HepG2 (cell line): ENCODE data around the gene PIP5KL1. TPM values are rescaled to one million over a fixed set of nuclear protein-coding genes. Genes with fewer than 3 reads are reported as not detected.
A peak's percentile ranks its signal among the peaks of the same experiment; 100 is the strongest.

Experiments
- ATF3 ChIP-seq: sonication (generic); formaldehyde crosslinking; IDR thresholded peaks from 2 replicates; pipeline ENCODE4 v1.4.0; 2020; ENCODE audit warnings: missing genetic modification reagents
- ATM ChIP-seq: fragments of 450-650 bp; IDR thresholded peaks from 2 replicates; pipeline ENCODE4 v1.7.1; 2017; ENCODE audit warnings: mild to moderate bottlenecking, borderline replicate concordance
- HNF4G ChIP-seq, 2 experiments: sonication (generic) in 1 of 2; formaldehyde crosslinking in 1 of 2; IDR thresholded peaks; 2 replicates each; pipeline versions ENCODE4 v1.4.0 to v1.6.1; 2011 to 2020; ENCODE audit warnings: borderline replicate concordance in 2 of 2, low read depth in 2 of 2, mild to moderate bottlenecking in 2 of 2, low read length in 1 of 2, missing genetic modification reagents in 1 of 2, moderate library complexity in 1 of 2
- HOXA3 ChIP-seq: sonication (generic); formaldehyde crosslinking; IDR thresholded peaks from 2 replicates; pipeline ENCODE4 v1.5.0; 2020; ENCODE audit warnings: missing genetic modification reagents
- MAF1 ChIP-seq: sonication (generic); formaldehyde crosslinking; IDR thresholded peaks from 2 replicates; pipeline ENCODE4 v1.5.0; 2020; ENCODE audit warnings: missing genetic modification reagents, borderline replicate concordance
- NONO ChIP-seq, 2 experiments: fragments of 450-650 bp in 1 of 2; sonication (generic) in 1 of 2; formaldehyde crosslinking in 1 of 2; IDR thresholded peaks in 1 of 2; conservative IDR thresholded peaks in 1 of 2; 2 replicates each; pipeline versions ENCODE4 v1.6.1 to v1.8.0; 2017 to 2022; ENCODE audit warnings: mild to moderate bottlenecking in 1 of 2, missing genetic modification reagents in 1 of 2, moderate library complexity in 1 of 2
- PBX3 ChIP-seq: sonication (generic); formaldehyde crosslinking; IDR thresholded peaks from 2 replicates; pipeline ENCODE4 v1.8.1; 2023; ENCODE audit warnings: missing genetic modification reagents, inconsistent platforms, borderline replicate concordance
- PREB ChIP-seq: sonication (generic); formaldehyde crosslinking; IDR thresholded peaks from 2 replicates; pipeline ENCODE4 v1.4.0; 2020; ENCODE audit warnings: missing genetic modification reagents
- SAFB2 ChIP-seq: sonication (generic); formaldehyde crosslinking; IDR thresholded peaks from 2 replicates; pipeline ENCODE4 v1.5.1; 2020; ENCODE audit warnings: missing genetic modification reagents, low read depth, mild to moderate bottlenecking, borderline replicate concordance
- SIX4 ChIP-seq: sonication (generic); formaldehyde crosslinking; IDR thresholded peaks from 2 replicates; pipeline ENCODE4 v1.4.0; 2020; ENCODE audit warnings: missing genetic modification reagents
- SP4 ChIP-seq: sonication (generic); formaldehyde crosslinking; IDR thresholded peaks from 2 replicates; pipeline ENCODE4 v1.8.1; 2023; ENCODE audit warnings: mild to moderate bottlenecking, missing genetic modification reagents
- SRSF1 ChIP-seq: fragments of 200-400 bp; formaldehyde crosslinking; optimal IDR thresholded peaks from 2 replicates; pipeline ENCODE3; 2017; ENCODE audit warnings: mild to moderate bottlenecking, low read depth, low read length, moderate library complexity
- ZFP37 ChIP-seq: sonication (generic); formaldehyde crosslinking; IDR thresholded peaks from 2 replicates; pipeline ENCODE4 v1.4.0; 2020; ENCODE audit warnings: missing genetic modification reagents, borderline replicate concordance
- ZNF280D ChIP-seq: sonication (generic); formaldehyde crosslinking; IDR thresholded peaks from 2 replicates; pipeline ENCODE4 v1.5.1; 2020; ENCODE audit warnings: mild to moderate bottlenecking, missing genetic modification reagents
- ZNF558 ChIP-seq: sonication (generic); formaldehyde crosslinking; IDR thresholded peaks from 2 replicates; pipeline ENCODE4 v1.9.0; 2022; ENCODE audit warnings: mild to moderate bottlenecking, missing genetic modification reagents, borderline replicate concordance
- ZNF563 ChIP-seq: sonication (generic); formaldehyde crosslinking; IDR thresholded peaks from 2 replicates; pipeline ENCODE4 v1.8.0; 2022; ENCODE audit warnings: mild to moderate bottlenecking, moderate library complexity, missing genetic modification reagents
- ZNF572 ChIP-seq: sonication (generic); formaldehyde crosslinking; IDR thresholded peaks from 2 replicates; pipeline ENCODE4 v1.5.1; 2020; ENCODE audit warnings: mild to moderate bottlenecking, missing genetic modification reagents
- ZNF597 ChIP-seq: sonication (generic); formaldehyde crosslinking; IDR thresholded peaks from 2 replicates; pipeline ENCODE4 v1.5.0; 2020; ENCODE audit warnings: missing genetic modification reagents
- ZNF607 ChIP-seq: sonication (generic); formaldehyde crosslinking; IDR thresholded peaks from 2 replicates; pipeline ENCODE4 v1.5.1; 2020; ENCODE audit warnings: missing genetic modification reagents, mild to moderate bottlenecking, borderline replicate concordance
- ZZZ3 ChIP-seq: sonication (generic); formaldehyde crosslinking; IDR thresholded peaks from 2 replicates; pipeline ENCODE4 v1.4.0; 2020; ENCODE audit warnings: missing genetic modification reagents, mild to moderate bottlenecking, borderline replicate concordance
- polyA plus RNA-seq, 8 experiments: library from polyadenylated mRNA; depleted of rRNA in 3 of 8; stranded (reverse) in 7 of 8; unstranded in 1 of 8; fragments of >200 nt; fragmentation: Illumina TruSeq in 4 of 8; extraction: Trizol in 4 of 8; gene quantifications; 2 replicates each; pipeline versions ENCODE4 v1.2.1 to v1.2.3, GENCODE V29; 2011 to 2016; ENCODE audit warnings: low read depth in 4 of 8, missing spikeins in 1 of 8, mixed read lengths in 1 of 8; ENCODE audit not compliant: insufficient read depth in 1 of 8
- total RNA-seq, 5 experiments: library from RNA; depleted of rRNA; stranded (reverse); fragments of >200 nt; fragmentation: Illumina TruSeq; extraction: Trizol; gene quantifications; 2 replicates each; pipeline ENCODE4 v1.2.3, GENCODE V29; 2016; ENCODE audit warnings: low read depth in 1 of 5

The PIP5KL1 gene
- total and polyA plus RNA-seq, 2 of the 13 experiments (the other 11 are each of a cell fraction or from before 2014, with no cell fraction given), result 0.20 to 0.49 TPM

GRCh38 chr9:127903557-127904475, 26.8 kb downstream of the PIP5KL1 start (continued):
- peak; percentile 72 for TF ChIP-seq ZNF280D
- TF ChIP-seq NONO (IDR thresholded peaks at IDR 0.05), result no peak
- peak; percentile 76; the same call in 1 of the 2 replicates for TF ChIP-seq NONO (CRISPR knock-in tag; conservative IDR thresholded peaks at IDR 0.05)
- 0 out of 2 replicates have a peak, but pooled peaks have one; percentile 28 for TF ChIP-seq PREB (CRISPR knock-in tag)
- TF ChIP-seq SP4, result peak; percentile 38; the same call in 1 of the 2 replicates
- 0 out of 2 replicates have a peak, but pooled peaks have one; percentile 41 for TF ChIP-seq ZZZ3 (CRISPR knock-in tag)
- no peak for TF ChIP-seq MAF1 (CRISPR knock-in tag)
- TF ChIP-seq ZFP37 (CRISPR knock-in tag), result peak; percentile 87; the same call in 1 of the 2 replicates
- TF ChIP-seq ATF3 (CRISPR knock-in tag), result no peak
- 0 out of 2 replicates have a peak, but pooled peaks have one; percentile 27 for TF ChIP-seq SIX4
- TF ChIP-seq PBX3, result no peak
- no peak for TF ChIP-seq SRSF1
- no peak for TF ChIP-seq ATM
- no peak for TF ChIP-seq ZNF597 (CRISPR knock-in tag)
- 0 out of 2 replicates have a peak, but pooled peaks have one; percentile 27 for TF ChIP-seq ZNF607
- no peak for TF ChIP-seq ZNF558 (CRISPR knock-in tag)
- peak; percentile 81 for TF ChIP-seq HOXA3 (CRISPR knock-in tag)
- no peak for TF ChIP-seq HNF4G (IDR thresholded peaks at IDR 0.05; ENCODE audit: borderline replicate concordance, low read depth, low read length)
- TF ChIP-seq HNF4G (CRISPR knock-in tag; IDR thresholded peaks at IDR 0.05; ENCODE audit: borderline replicate concordance, low read depth), result no peak
- TF ChIP-seq ZNF572, result no peak
- peak; percentile 75; the same call in 1 of the 2 replicates for TF ChIP-seq SAFB2 (CRISPR knock-in tag)
- no peak for TF ChIP-seq ZNF563 (CRISPR knock-in tag)
